ENCODE measurements around the gene LTO1.
"Not testable (repeated sequence)": the region's sequence is repeated elsewhere in the genome, so short reads cannot be mapped to it uniquely, and the experiment has no call there.

The LTO1 gene

GRCh38 chr11:69700278-69701140 is 25.4 kb upstream of the LTO1 start:
- DNase-seq (ENCODE audit: low read depth), result no peak

- no peak for DNase-seq (ENCODE audit: low read depth)
Observed at GRCh38 chr11:69699213-69699612, 24.1 kb upstream of the LTO1 start.

- DNase-seq (ENCODE audit: low read depth), result no peak
Observed at GRCh38 chr11:69698362-69698761, 23.2 kb upstream of the LTO1 start.

GRCh38 chr11:69697861-69698260 is 22.7 kb upstream of the LTO1 start:
- no peak for DNase-seq (ENCODE audit: low read depth)

- no peak for DNase-seq (ENCODE audit: low read depth)
Observed at GRCh38 chr11:69697469-69697843, 22.3 kb upstream of the LTO1 start.

GRCh38 chr11:69696749-69697468 is 21.8 kb upstream of the LTO1 start:
- DNase-seq (ENCODE audit: low read depth), result no peak

GRCh38 chr11:69695995-69696394 is 20.8 kb upstream of the LTO1 start:
- not testable (repeated sequence) for DNase-seq (ENCODE audit: low read depth)

- no peak for DNase-seq (ENCODE audit: low read depth)
Observed at GRCh38 chr11:69695581-69695980, 20.4 kb upstream of the LTO1 start.

- DNase-seq (ENCODE audit: low read depth), result no peak
Observed at GRCh38 chr11:69694781-69695180, 19.6 kb upstream of the LTO1 start.

GRCh38 chr11:69692422-69692821 is 17.3 kb upstream of the LTO1 start:
- DNase-seq (ENCODE audit: low read depth), result no peak

- DNase-seq (ENCODE audit: low read depth), result no peak
Observed at GRCh38 chr11:69691463-69691862, 16.3 kb upstream of the LTO1 start.

- no peak for DNase-seq (ENCODE audit: low read depth)
Observed at GRCh38 chr11:69689484-69690319, 14.5 kb upstream of the LTO1 start.

- DNase-seq (ENCODE audit: low read depth), result not testable (repeated sequence)
Observed at GRCh38 chr11:69687969-69688771, 13.0 kb upstream of the LTO1 start.

- no peak for DNase-seq (ENCODE audit: low read depth)
Observed at GRCh38 chr11:69686856-69687255, 11.7 kb upstream of the LTO1 start.

- DNase-seq (ENCODE audit: low read depth), result no peak
Observed at GRCh38 chr11:69686452-69686851, 11.3 kb upstream of the LTO1 start.

GRCh38 chr11:69685348-69685747 is 10.2 kb upstream of the LTO1 start:
- no peak for DNase-seq (ENCODE audit: low read depth)

- no peak for DNase-seq (ENCODE audit: low read depth)
Observed at GRCh38 chr11:69684651-69685050, 9.5 kb upstream of the LTO1 start.

- no peak for DNase-seq (ENCODE audit: low read depth)
Observed at GRCh38 chr11:69683764-69684333, 8.7 kb upstream of the LTO1 start.

- DNase-seq (ENCODE audit: low read depth), result no peak
Observed at GRCh38 chr11:69682681-69683326, 7.7 kb upstream of the LTO1 start.

- no peak for DNase-seq (ENCODE audit: low read depth)
Observed at GRCh38 chr11:69682221-69682620, 7.1 kb upstream of the LTO1 start.

- DNase-seq (ENCODE audit: low read depth), result no peak
Observed at GRCh38 chr11:69680688-69681087, 5.5 kb upstream of the LTO1 start.
